WERI-Rb-1 (cell line): Measurements from ENCODE around the gene IL1B.

Experiments
- DNase-seq: peaks from one replicate; pipeline ENCODE4 v3.0.0-alpha.2; 2020
- H3K27ac ChIP-seq: fragments of 250-450 bp; sonication (Bioruptor Pico); 2 replicates; pipeline ENCODE4 v1.5.1; 2020; ENCODE audit warnings: mild to moderate bottlenecking, moderate library complexity
- H3K27me3 ChIP-seq: fragments of 250-450 bp; sonication (Bioruptor Pico); 2 replicates; pipeline ENCODE4 v1.5.1; 2021; ENCODE audit warnings: mild to moderate bottlenecking, low read depth, moderate library complexity; ENCODE audit not compliant: insufficient read depth, severe bottlenecking
- H3K36me3 ChIP-seq: fragments of 250-450 bp; sonication (Bioruptor Pico); 2 replicates; pipeline ENCODE4 v1.5.1; 2020; ENCODE audit warnings: mild to moderate bottlenecking, moderate library complexity
- H3K4me3 ChIP-seq: 2 replicates; pipeline ENCODE4 v1.5.1; 2011; ENCODE audit warnings: low read depth, mild to moderate bottlenecking, control low read depth, low read length
- H3K9me3 ChIP-seq: fragments of 250-450 bp; sonication (Bioruptor Pico); 2 replicates; pipeline ENCODE4 v1.5.1; 2021; ENCODE audit warnings: mild to moderate bottlenecking, moderate library complexity; ENCODE audit not compliant: severe bottlenecking
- CTCF ChIP-seq: IDR thresholded peaks from 2 replicates; pipeline ENCODE4 v1.5.1; 2011; ENCODE audit warnings: low read depth, mild to moderate bottlenecking, control low read depth, inconsistent platforms, low read length

IL1B gene

GRCh38 chr2:112783187-112783714 is 53.3 kb downstream of the IL1B start:
- H3K9me3 ChIP-seq = no peaks in the 10 kb centered on the region
- no peak for DNase-seq
- no peak for TF ChIP-seq CTCF
- no peaks in the 10 kb centered on the region for H3K36me3 ChIP-seq
- H3K27me3 ChIP-seq = no peaks in the 10 kb centered on the region
- H3K27ac ChIP-seq = no peak overlapping the region
- no peak overlapping the region for H3K4me3 ChIP-seq

GRCh38 chr2:112782234-112782799 is 54.3 kb downstream of the IL1B start:
- no peaks in the 10 kb centered on the region for H3K9me3 ChIP-seq
- no peaks in the 10 kb centered on the region for H3K27me3 ChIP-seq
- no peaks in the 10 kb centered on the region for H3K36me3 ChIP-seq
- no peak for DNase-seq
- no peak overlapping the region for H3K27ac ChIP-seq
- no peak for TF ChIP-seq CTCF
- H3K4me3 ChIP-seq = no peak overlapping the region
